SK-N-SH treated with all-trans-retinoic acid at 6 μM for 48 hours (cell line): ENCODE results near the gene LRBA.

Source experiments
- ARNTL ChIP-seq: fragments of 450-650 bp; formaldehyde crosslinking; IDR thresholded peaks from 2 replicates; pipeline ENCODE4 v1.5.0; 2020; ENCODE audit warnings: low read depth, mild to moderate bottlenecking, moderate library complexity, borderline replicate concordance
- BACH2 ChIP-seq: fragments of 250-450 bp; sonication (Bioruptor Pico); IDR thresholded peaks from 2 replicates; pipeline ENCODE4 v1.9.0; 2021; ENCODE audit warnings: mild to moderate bottlenecking, borderline replicate concordance
- CREB5 ChIP-seq: fragments of 250-450 bp; sonication (Bioruptor Pico); IDR thresholded peaks from 2 replicates; pipeline ENCODE4 v1.5.1; 2020; ENCODE audit warnings: low read depth, mild to moderate bottlenecking, moderate library complexity
- CSRNP3 ChIP-seq: fragments of 250-450 bp; sonication (Bioruptor Pico); IDR thresholded peaks from 2 replicates; pipeline ENCODE4 v1.5.1; 2021; ENCODE audit warnings: mild to moderate bottlenecking, moderate library complexity
- ISL1 ChIP-seq: fragments of 250-450 bp; sonication (Bioruptor Pico); IDR thresholded peaks from 2 replicates; pipeline ENCODE4 v2.1.2; 2022; ENCODE audit warnings: mild to moderate bottlenecking, moderate library complexity
- OSR1 ChIP-seq: fragments of 250-450 bp; sonication (Bioruptor Pico); IDR thresholded peaks from 2 replicates; pipeline ENCODE4 v1.8.0; 2022; ENCODE audit warnings: moderate library complexity, mild to moderate bottlenecking, inconsistent platforms
- PATZ1 ChIP-seq: fragments of 250-450 bp; sonication (Bioruptor Pico); IDR thresholded peaks from 2 replicates; pipeline ENCODE4 v1.8.0; 2020; ENCODE audit warnings: mild to moderate bottlenecking, moderate library complexity, borderline replicate concordance
- POU6F1 ChIP-seq: fragments of 250-450 bp; sonication (Bioruptor Pico); IDR thresholded peaks from 2 replicates; pipeline ENCODE4 v1.8.0; 2021; ENCODE audit warnings: low read depth, mild to moderate bottlenecking, moderate library complexity, borderline replicate concordance
- PPARA ChIP-seq: fragments of 250-450 bp; sonication (Bioruptor Pico); IDR thresholded peaks from 2 replicates; pipeline ENCODE4 v1.5.0; 2020; ENCODE audit warnings: mild to moderate bottlenecking, borderline replicate concordance
- RARB ChIP-seq: fragments of 250-450 bp; sonication (Bioruptor Pico); IDR thresholded peaks from 2 replicates; pipeline ENCODE4 v1.8.0; 2021; ENCODE audit warnings: mild to moderate bottlenecking, moderate library complexity
- SNAI2 ChIP-seq: fragments of 250-450 bp; sonication (Bioruptor Pico); IDR thresholded peaks from 2 replicates; pipeline ENCODE4 v1.5.0; 2020; ENCODE audit warnings: mild to moderate bottlenecking, moderate library complexity
- ZFP3 ChIP-seq: fragments of 250-450 bp; sonication (Bioruptor Pico); IDR thresholded peaks from 2 replicates; pipeline ENCODE4 v1.5.0; 2020; ENCODE audit warnings: mild to moderate bottlenecking, moderate library complexity
- ZFP30 ChIP-seq: fragments of 450-650 bp; formaldehyde crosslinking; IDR thresholded peaks from 2 replicates; pipeline ENCODE4 v1.5.0; 2022; ENCODE audit warnings: mild to moderate bottlenecking, moderate library complexity
- ZNF565 ChIP-seq: fragments of 450-650 bp; formaldehyde crosslinking; conservative IDR thresholded peaks from 2 replicates; pipeline ENCODE4 v1.5.0; 2020; ENCODE audit warnings: low read depth, mild to moderate bottlenecking, moderate library complexity

GRCh38 chr4:150950657-150951288 is 64.3 kb downstream of the LRBA start:
- TF ChIP-seq ZFP30 (no peak), CREB5 (CRISPR knock-in tag) (no peak), ISL1 (CRISPR knock-in tag) (no peak), BACH2 (CRISPR knock-in tag) (no peak), OSR1 (CRISPR knock-in tag) (no peak), POU6F1 (CRISPR knock-in tag) (no peak), RARB (CRISPR knock-in tag) (no peak), SNAI2 (CRISPR knock-in tag) (no peak), ARNTL (CRISPR knock-in tag) (no peak), ZFP3 (CRISPR knock-in tag) (no peak), PATZ1 (CRISPR knock-in tag) (no peak), PPARA (CRISPR knock-in tag) (no peak), ZNF565 (CRISPR knock-in tag) (no peak), CSRNP3 (no peak)
